ENCODE data around the gene RCBTB2. TPM values are rescaled to one million over a fixed set of nuclear protein-coding genes. Genes with fewer than 3 reads are reported as not detected.

RCBTB2 gene
- total and polyA plus RNA-seq, 2 donors (not counting 3 experiments of a cell fraction or from before 2014, with no cell fraction given) = 10.7 to 12.6 TPM

DNA sequence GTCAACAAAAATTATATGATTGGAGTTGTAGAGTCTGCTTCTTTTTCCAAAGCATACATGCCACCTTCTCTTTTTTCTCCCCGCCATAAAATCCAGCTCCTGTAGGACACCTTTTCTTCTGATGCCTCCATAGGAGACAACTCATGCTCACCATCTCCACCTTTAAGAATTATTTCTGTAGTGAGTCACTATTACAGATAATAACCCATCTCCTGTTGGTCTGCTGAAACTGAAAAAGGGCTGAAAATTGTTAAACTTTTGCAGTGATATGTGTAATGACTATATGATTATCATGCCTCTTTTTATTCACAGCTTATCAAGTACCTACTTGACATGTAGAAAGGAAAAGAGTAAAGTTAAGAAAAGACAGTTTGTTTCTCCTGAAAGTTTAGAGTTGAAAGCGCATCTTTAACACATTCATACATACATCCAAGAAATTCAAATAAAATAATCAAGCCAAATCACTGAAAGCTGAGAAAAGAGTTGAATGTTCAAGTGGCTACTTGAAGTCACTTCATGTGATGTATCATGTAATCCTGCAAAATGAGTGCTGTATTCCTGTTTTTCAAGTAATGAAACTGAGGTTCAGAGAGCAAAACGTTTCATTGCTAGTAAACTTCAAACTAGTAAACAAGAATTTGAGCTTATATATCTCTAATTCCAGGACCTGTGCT lies 84.5 kb downstream of the RCBTB2 start:
- BruUV-seq (replicated peaks) = no TSS peak
- H4K20me1 ChIP-seq (replicated peaks; ENCODE audit: control insufficient read depth, extremely low read depth, insufficient read depth, low read length) = no peaks in the 10 kb centered on the region
- no peaks in the 10 kb centered on the region for H3K9me1 ChIP-seq (replicated peaks; ENCODE audit: control insufficient read depth, extremely low read depth, insufficient read depth, low read length)
- no peaks in the 10 kb centered on the region for H3K27me3 ChIP-seq (ENCODE audit: control insufficient read depth in 2 of 2, insufficient read depth in 2 of 2, low read length in 2 of 2)
- no peak overlapping the region for H3K9ac ChIP-seq (replicated peaks; ENCODE audit: extremely low read depth, insufficient read depth, low read length)
- ChIA-PET POLR2A (no interaction called here), CTCF (interaction anchor here (1.5 to 1.6 kb wide), 2 partner anchors 17 to 47 kb away, joined by 4 to 5 read pairs; no protein-coding TSS in a partner anchor)
- TF ChIP-seq EZH2 (IDR thresholded peaks at IDR 0.05; ENCODE audit: borderline replicate concordance, low read depth, low read length, severe bottlenecking) = no peak
- TF ChIP-seq POLR2AphosphoS5 (IDR thresholded peaks at IDR 0.05; ENCODE audit: insufficient read depth, low read depth, low read length) = no peak
- H3K9me3 ChIP-seq (replicated peaks; ENCODE audit: control insufficient read depth, insufficient read depth, low read length) = no peaks in the 10 kb centered on the region
- H2AFZ ChIP-seq (ENCODE audit: low read depth, low read length) = no peak overlapping the region
- intact Hi-C loops (cut with micrococcal nuclease) (no loop called here), dilution Hi-C loops (cut with MboI; ENCODE audit: extremely low pct_ligation_motif_present, low sequenced_read_pairs) (no loop called here)
- peak; percentile 40 for FAIRE-seq
- peak overlapping the region in 1 of 3 experiments; percentile 23 for H3K4me3 ChIP-seq (replicated peaks in 1 of 3; ENCODE audit: insufficient read depth in 1 of 3, low read depth in 1 of 3, low read length in 3 of 3)
- peaks cover 8% of the 10 kb centered on the region for H3K79me2 ChIP-seq (ENCODE audit: control insufficient read depth, insufficient read depth, low read length)
- no peak overlapping the region for H3K27ac ChIP-seq (ENCODE audit: insufficient read depth, low read depth, low read length)
- peaks cover 41% of the 10 kb centered on the region for H3K4me1 ChIP-seq (ENCODE audit: control insufficient read depth, extremely low read depth, insufficient read depth, low read length)
- H3K4me2 ChIP-seq (ENCODE audit: insufficient read depth, low read length) = peak overlapping the region; percentile 89
- peak; percentile 70 for DNase-seq (ENCODE audit: low read depth, low spot score)
- H3K36me3 ChIP-seq (ENCODE audit: control insufficient read depth in 2 of 2, extremely low read depth in 1 of 2, insufficient read depth in 2 of 2, low read length in 2 of 2) = no peaks in the 10 kb centered on the region

DNA sequence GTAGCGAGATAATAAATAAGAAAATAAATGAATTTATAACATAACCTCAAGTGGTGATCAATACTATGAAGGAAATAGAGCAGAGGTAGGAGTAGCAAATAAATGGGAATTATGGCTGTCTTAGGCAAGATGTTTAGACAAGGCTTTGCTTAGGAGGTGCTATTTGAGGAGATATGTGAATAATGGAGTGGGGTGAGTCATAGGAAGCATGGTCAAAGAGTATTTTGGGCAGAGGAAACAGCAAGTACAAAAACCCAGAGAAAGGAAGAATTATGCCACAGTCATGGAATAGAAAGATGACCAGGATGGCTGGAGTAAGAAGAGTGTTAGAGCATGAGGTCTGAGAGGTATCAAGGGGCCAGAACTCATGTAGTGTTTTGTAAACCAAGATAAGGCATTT lies 86.4 kb downstream of the RCBTB2 start:
- intact Hi-C loops (cut with micrococcal nuclease) = loop anchor here (1.0 to 2.0 kb wide), 3 partner anchors 9 to 46 kb away; partner anchors contain the start of gene LPAR6
- Histone ChIP-seq H3K9me1 (replicated peaks; ENCODE audit: control insufficient read depth, extremely low read depth, insufficient read depth, low read length) (no peaks in the 10 kb centered on the region), H3K4me3 (replicated peaks in 1 of 3; ENCODE audit: insufficient read depth in 1 of 3, low read depth in 1 of 3, low read length in 3 of 3) (peak overlapping the region in 1 of 3 experiments; percentile 4), H3K79me2 (ENCODE audit: control insufficient read depth, insufficient read depth, low read length) (peaks cover 8% of the 10 kb centered on the region), H2AFZ (ENCODE audit: low read depth, low read length) (no peak overlapping the region), H3K27ac (ENCODE audit: insufficient read depth, low read depth, low read length) (peak overlapping the region; percentile 27), H3K36me3 (ENCODE audit: control insufficient read depth in 2 of 2, extremely low read depth in 1 of 2, insufficient read depth in 2 of 2, low read length in 2 of 2) (no peaks in the 10 kb centered on the region), H3K27me3 (ENCODE audit: control insufficient read depth in 2 of 2, insufficient read depth in 2 of 2, low read length in 2 of 2) (no peaks in the 10 kb centered on the region), H3K4me2 (ENCODE audit: insufficient read depth, low read length) (peak overlapping the region; percentile 59), H3K4me1 (ENCODE audit: control insufficient read depth, extremely low read depth, insufficient read depth, low read length) (peaks cover 39% of the 10 kb centered on the region), H3K9me3 (replicated peaks; ENCODE audit: control insufficient read depth, insufficient read depth, low read length) (no peaks in the 10 kb centered on the region), H3K9ac (replicated peaks; ENCODE audit: extremely low read depth, insufficient read depth, low read length) (no peak overlapping the region), H4K20me1 (replicated peaks; ENCODE audit: control insufficient read depth, extremely low read depth, insufficient read depth, low read length) (no peaks in the 10 kb centered on the region)
- TF ChIP-seq JUN (IDR thresholded peaks at IDR 0.05; ENCODE audit: borderline replicate concordance, insufficient read depth, insufficient read length, low read depth) (peak; percentile 95), MYC (IDR thresholded peaks at IDR 0.05; ENCODE audit: low read depth, low read length) (no peak), POLR2A (IDR thresholded peaks at IDR 0.05; ENCODE audit: low read depth, low read length) (no peak), GATA2 (IDR thresholded peaks at IDR 0.05; ENCODE audit: insufficient read depth, insufficient read length, low read depth, low read length) (peak; percentile 12), POLR2AphosphoS5 (IDR thresholded peaks at IDR 0.05; ENCODE audit: insufficient read depth, low read depth, low read length) (no peak), FOS (IDR thresholded peaks at IDR 0.05; ENCODE audit: borderline replicate concordance, insufficient read depth, low read length) (peak; percentile 92), EZH2 (IDR thresholded peaks at IDR 0.05; ENCODE audit: borderline replicate concordance, low read depth, low read length, severe bottlenecking) (no peak)
- FAIRE-seq (peak; percentile 83), DNase-seq (ENCODE audit: low read depth, low spot score) (peak; percentile 91)
- BruUV-seq (replicated peaks) = no TSS peak
- POLR2A ChIA-PET = no interaction called here
- dilution Hi-C loops (cut with MboI; ENCODE audit: extremely low pct_ligation_motif_present, low sequenced_read_pairs) = no loop called here
- CTCF ChIA-PET = no interaction called here

Measured in endothelial cell of umbilical vein (primary cell).